HUES64 (cell line): ENCODE measurements around the gene AHCYL2.
"Not testable (repeated sequence)": the region's sequence is repeated elsewhere in the genome, so short reads cannot be mapped to it uniquely, and the experiment has no call there.

Source experiments
- H3K27ac ChIP-seq: 2 replicates; pipeline ENCODE4 v1.7.0; 2013; ENCODE audit warnings: low read depth, low read length, inconsistent platforms
- H3K27me3 ChIP-seq: 2 replicates; pipeline ENCODE4 v1.6.1; 2013; ENCODE audit warnings: mild to moderate bottlenecking, low read length; ENCODE audit not compliant: insufficient read depth
- H3K36me3 ChIP-seq: 2 replicates; pipeline ENCODE4 v1.6.1; 2013; ENCODE audit warnings: mild to moderate bottlenecking, low read length; ENCODE audit not compliant: insufficient read depth
- H3K4me1 ChIP-seq: 2 replicates; pipeline ENCODE4 v1.6.1; 2013; ENCODE audit warnings: mild to moderate bottlenecking, low read length, moderate library complexity; ENCODE audit not compliant: insufficient read depth
- H3K4me3 ChIP-seq: 2 replicates; pipeline ENCODE4 v1.5.1; 2013; ENCODE audit warnings: mild to moderate bottlenecking, low read length, moderate library complexity
- H3K9ac ChIP-seq: 2 replicates; pipeline ENCODE4 v1.6.1; 2013; ENCODE audit warnings: mild to moderate bottlenecking, low read depth, low read length
- H3K9me3 ChIP-seq: 2 replicates; pipeline ENCODE4 v1.6.1; 2013; ENCODE audit warnings: low read depth, low read length; ENCODE audit not compliant: insufficient read depth
- WGBS: fragments of 150-250, 120-280 bp; methylation state at CpG from one replicate; pipeline ENCODE4 v1.1.7; 2013; ENCODE audit warnings: missing lambda C conversion rate; 5-methylcytosine and 5-hydroxymethylcytosine counted together

The AHCYL2 gene

DNA sequence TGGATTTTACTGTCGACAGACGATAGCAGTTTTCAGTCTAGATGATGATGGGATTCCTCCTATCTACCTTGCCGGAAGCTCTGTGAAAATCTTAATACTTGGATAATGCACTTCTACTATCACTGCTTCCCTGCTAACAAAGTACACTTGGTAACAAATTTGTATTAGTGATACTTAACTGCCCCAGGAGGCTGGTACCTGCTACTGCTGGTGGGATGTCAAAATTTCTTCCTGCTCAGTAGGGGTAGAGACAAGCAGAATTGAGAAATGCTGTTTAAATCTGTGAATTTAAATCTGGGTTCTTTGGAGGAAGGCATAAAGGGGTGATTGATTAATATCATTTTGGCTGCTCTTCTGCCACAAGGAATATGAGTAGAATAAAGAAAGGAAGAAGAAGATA lies 109.6 kb downstream of the AHCYL2 start:
- H3K4me3 ChIP-seq, result no peak overlapping the region
- H3K27ac ChIP-seq, result no peak overlapping the region
- H3K9ac ChIP-seq, result no peak overlapping the region
- WGBS, result 93% methylated on average over 3 of the region's 3 CpGs
- no peaks in the 10 kb centered on the region for H3K4me1 ChIP-seq
- H3K9me3 ChIP-seq, result no peaks in the 10 kb centered on the region
- H3K27me3 ChIP-seq, result no peaks in the 10 kb centered on the region
- no peaks in the 10 kb centered on the region for H3K36me3 ChIP-seq

DNA sequence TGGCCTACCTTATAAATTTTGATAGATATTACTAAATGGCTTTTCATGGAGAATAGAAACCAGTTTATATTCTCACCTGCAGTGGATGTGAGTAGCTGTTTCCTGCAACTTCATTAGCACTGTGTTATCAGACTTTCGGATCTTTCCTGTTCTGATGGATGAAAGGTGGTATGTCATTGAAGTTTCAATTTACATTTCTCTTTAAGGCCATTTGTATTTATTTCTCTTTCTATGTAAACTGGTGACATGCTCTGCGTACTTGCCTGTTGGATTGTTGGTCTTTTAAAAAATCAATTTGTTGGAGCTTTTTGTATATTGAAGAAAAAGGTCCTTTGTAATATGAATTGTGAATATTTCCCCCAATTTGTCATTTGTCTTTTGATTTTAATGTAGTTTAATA lies 113.6 kb downstream of the AHCYL2 start:
- WGBS, result 96% methylated on average over 2 of the region's 2 CpGs
- Histone ChIP-seq H3K4me3 (no peak overlapping the region), H3K4me1 (peaks cover 14% of the 10 kb centered on the region), H3K9me3 (no peaks in the 10 kb centered on the region), H3K9ac (no peak overlapping the region), H3K27me3 (no peaks in the 10 kb centered on the region), H3K36me3 (no peaks in the 10 kb centered on the region), H3K27ac (no peak overlapping the region)

DNA sequence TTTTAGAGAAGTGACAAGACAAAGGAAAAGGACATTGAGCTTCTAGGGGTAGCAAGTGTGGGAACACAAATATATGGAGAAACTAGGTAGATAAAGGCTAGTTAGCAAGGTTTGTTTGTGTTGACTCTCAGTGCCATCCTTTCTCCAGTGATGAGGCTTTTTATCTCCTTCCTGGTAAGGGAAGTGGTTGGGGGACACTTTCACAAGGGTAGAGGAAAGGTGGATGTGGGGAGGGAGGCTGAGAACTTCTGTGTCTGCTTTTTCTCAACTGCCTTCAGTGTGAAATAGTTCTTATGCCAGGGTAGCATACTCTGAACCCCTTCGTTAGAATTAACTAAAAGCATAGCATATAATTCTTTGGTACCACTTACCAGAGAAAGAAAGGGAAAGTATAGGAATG lies 116.4 kb downstream of the AHCYL2 start:
- Histone ChIP-seq H3K36me3 (no peaks in the 10 kb centered on the region), H3K4me3 (no peak overlapping the region), H3K9ac (no peak overlapping the region), H3K27ac (no peak overlapping the region), H3K4me1 (peaks cover 14% of the 10 kb centered on the region), H3K9me3 (no peaks in the 10 kb centered on the region), H3K27me3 (no peaks in the 10 kb centered on the region)
- WGBS, result 100% methylated on average over 1 of the region's 1 CpG

DNA sequence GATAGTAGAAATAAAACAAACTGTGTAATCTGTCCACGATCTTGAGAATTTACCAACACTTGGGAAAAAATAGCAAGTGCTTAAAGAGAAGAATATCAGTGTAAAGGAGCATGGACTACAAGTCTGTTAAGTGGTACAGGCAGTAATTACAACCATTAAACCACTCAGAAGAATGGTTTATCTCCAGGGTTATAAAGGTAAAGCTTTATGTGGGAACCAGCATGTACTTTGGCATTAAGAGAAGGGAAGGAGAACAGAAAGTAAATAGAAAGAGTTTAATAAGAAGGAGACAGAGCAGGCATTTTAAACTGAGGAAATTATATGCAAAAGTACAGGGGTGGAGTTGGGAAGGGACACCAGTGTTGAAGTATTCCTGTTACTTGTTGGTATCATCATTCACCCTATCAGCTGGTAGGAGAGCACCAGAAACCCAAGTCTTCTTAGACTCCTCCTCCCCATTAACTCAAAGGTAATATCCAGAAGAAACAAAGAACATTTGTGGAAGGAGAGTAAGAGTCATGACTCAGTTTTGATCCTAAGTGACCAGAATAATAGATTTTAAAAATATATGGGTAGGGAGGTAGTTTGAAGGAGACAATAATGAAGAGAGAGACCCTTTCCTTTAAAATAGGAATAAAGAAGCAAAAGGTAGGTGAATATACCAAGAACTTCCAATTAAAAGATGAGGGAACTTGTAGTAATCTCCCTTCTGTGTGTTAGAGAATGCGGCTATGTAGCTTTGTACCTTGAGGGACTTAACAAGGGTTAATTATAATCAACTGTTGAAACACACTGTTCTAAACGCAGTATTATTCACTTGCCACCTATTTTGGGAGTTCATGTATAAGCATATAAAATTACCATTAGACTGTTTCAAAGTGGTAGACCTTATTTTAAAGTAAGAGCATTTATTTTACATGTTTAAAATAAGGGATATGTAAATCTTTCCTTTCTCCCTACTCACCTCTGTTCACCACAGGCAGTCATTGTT lies 117.3 kb downstream of the AHCYL2 start:
- Histone ChIP-seq H3K9ac (no peak overlapping the region), H3K27ac (no peak overlapping the region), H3K9me3 (no peaks in the 10 kb centered on the region), H3K36me3 (no peaks in the 10 kb centered on the region), H3K4me1 (peaks cover 14% of the 10 kb centered on the region), H3K4me3 (no peak overlapping the region), H3K27me3 (no peaks in the 10 kb centered on the region)
- 90% methylated on average over 2 of the region's 3 CpGs for WGBS

DNA sequence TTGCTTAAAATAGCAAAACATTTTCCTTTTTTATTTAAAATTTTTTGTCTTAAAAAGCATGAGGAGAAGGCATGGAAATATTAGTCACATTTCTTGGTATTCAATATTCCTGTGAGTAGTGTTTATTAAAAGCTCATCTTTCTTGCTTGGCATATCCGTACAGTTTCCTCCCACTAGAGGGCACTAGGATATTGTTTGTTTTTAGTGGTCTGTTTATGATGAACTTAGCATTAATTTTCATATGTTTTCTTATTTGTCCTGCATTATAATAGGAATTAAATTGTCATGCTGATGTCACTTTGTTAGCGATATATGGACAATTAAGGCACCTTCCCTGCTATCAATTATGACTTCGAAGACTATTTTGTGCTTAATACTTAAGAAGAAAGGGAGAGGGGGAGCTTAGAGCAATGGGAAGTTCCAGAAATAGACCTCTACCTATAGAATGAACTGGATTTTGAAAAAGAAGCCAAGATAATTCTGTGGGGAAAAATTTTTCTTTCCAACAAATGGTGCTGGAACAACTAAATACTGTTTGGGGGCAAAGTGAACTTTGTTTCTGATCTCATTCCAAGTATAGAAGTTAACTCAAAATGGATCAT lies 118.4 kb downstream of the AHCYL2 start:
- no peak overlapping the region for H3K9ac ChIP-seq
- 85% methylated on average over 2 of the region's 3 CpGs for WGBS

DNA sequence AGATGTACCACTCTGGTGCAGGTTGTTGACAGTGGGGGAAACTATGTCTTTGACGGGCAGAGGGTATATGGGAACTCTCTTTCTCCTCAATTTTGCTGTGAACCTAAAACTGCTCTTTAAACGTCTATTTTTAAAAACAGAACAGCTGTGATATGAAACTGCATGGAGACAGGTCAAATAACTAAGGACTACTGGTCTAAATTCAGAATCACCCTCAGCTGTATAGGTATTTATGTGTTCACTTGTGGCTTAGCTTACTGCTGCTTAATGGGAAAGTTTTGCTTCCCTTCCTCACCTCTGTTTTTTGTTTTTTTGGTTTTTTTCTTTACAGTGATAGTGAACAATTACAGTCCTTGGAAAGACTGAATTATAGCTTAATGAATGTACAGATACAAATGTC lies 122.5 kb downstream of the AHCYL2 start:
- H3K4me3 ChIP-seq, result no peak overlapping the region
- no peak overlapping the region for H3K27ac ChIP-seq
- WGBS, result 100% methylated on average over 1 of the region's 2 CpGs
- peaks cover 1% of the 10 kb centered on the region; the same call in 1 of the 2 replicates for H3K4me1 ChIP-seq
- no peaks in the 10 kb centered on the region for H3K36me3 ChIP-seq
- H3K9me3 ChIP-seq, result no peaks in the 10 kb centered on the region
- H3K9ac ChIP-seq, result no peak overlapping the region
- H3K27me3 ChIP-seq, result no peaks in the 10 kb centered on the region

More for the DNA sequence above, 118.4 kb downstream of the AHCYL2 start:
- H3K4me3 ChIP-seq, result no peak overlapping the region
- peaks cover 14% of the 10 kb centered on the region for H3K4me1 ChIP-seq
- no peaks in the 10 kb centered on the region for H3K27me3 ChIP-seq
- H3K27ac ChIP-seq, result no peak overlapping the region
- H3K9me3 ChIP-seq, result no peaks in the 10 kb centered on the region
- H3K36me3 ChIP-seq, result no peaks in the 10 kb centered on the region

DNA sequence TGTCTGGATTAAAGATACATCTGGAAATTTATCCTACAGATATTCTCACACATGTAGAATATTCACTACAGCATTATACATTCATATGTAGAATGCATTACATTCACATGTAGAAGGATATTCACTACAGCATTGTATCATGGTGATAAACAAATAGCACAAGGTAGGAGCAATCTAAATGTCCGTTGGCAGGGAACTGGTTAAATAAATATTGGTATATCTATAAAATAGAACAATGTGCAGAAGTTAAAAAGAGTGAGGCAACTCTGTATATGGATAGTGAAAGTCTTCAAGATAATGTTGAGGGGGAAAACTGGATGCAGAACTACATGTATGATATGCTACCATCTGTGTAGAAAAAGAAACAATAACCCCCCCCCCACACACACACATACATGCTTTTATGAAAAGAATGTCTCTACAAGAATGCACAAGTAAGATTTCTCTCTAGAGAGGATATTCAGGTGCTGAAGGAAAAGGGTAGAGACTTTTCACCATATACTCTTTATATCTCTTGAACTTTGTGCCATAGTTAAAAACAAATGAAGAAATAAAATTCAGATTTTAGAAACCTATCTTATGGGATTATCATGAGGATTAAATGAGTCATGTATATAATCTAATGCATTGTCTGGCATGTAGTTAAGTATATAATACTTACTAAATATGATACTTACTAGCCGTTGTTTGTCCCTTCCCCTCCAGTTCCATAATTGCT lies 123.4 kb downstream of the AHCYL2 start:
- Histone ChIP-seq H3K27ac (no peak overlapping the region), H3K9ac (no peak overlapping the region), H3K4me3 (no peak overlapping the region), H3K4me1 (peaks cover under 1% of the 10 kb centered on the region; the same call in 1 of the 2 replicates), H3K36me3 (no peaks in the 10 kb centered on the region), H3K27me3 (no peaks in the 10 kb centered on the region), H3K9me3 (no peaks in the 10 kb centered on the region)
- WGBS, result 83% methylated on average over 2 of the region's 2 CpGs

DNA sequence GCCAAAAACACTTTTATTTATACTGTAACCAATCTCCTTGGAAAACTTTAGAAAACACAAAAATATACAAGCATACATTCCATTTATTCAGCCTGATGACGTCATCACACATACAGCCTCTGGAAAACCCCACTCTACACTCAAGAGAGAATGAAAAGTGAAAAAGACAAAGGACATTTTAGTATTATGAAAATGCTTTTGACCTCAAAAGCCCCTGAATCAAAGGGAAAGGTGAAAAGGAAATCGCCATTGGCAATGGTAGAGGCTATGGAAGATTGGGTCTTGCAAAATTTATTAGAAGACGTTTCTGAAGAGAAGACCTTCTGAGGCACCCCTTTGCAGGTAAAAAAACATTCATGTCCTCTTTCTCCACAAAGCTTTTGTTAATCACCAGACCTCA lies 126.5 kb downstream of the AHCYL2 start:
- Histone ChIP-seq H3K9ac (no peak overlapping the region), H3K4me1 (peaks cover 6% of the 10 kb centered on the region; the same call in 1 of the 2 replicates), H3K27me3 (no peaks in the 10 kb centered on the region), H3K36me3 (no peaks in the 10 kb centered on the region), H3K4me3 (no peak overlapping the region), H3K27ac (no peak overlapping the region), H3K9me3 (no peaks in the 10 kb centered on the region)
- WGBS, result 87% methylated on average over 3 of the region's 3 CpGs

DNA sequence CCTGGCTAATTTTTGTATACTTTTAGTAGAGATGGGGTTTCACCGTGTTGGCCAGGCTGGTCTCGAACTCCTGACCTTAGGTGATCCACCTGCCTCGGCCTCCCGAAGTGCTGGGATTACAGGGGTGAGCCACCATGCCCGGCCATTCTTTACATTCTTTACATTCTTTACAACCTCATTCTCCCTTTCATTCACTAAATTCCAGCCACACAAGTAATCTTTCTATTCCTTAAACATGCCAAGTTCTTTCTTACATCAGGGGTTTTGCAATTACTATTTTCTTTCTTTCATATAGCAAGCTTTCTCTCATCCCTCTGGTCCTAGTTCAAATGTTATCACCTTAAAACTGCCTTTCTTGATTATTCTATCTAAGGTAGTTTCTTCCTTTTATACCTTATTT lies 128.3 kb downstream of the AHCYL2 start:
- not testable (repeated sequence) for H3K4me3 ChIP-seq, H3K4me1 ChIP-seq, H3K27me3 ChIP-seq, H3K36me3 ChIP-seq, H3K9me3 ChIP-seq, H3K27ac ChIP-seq, H3K9ac ChIP-seq
- 89% methylated on average over 5 of the region's 5 CpGs for WGBS

DNA sequence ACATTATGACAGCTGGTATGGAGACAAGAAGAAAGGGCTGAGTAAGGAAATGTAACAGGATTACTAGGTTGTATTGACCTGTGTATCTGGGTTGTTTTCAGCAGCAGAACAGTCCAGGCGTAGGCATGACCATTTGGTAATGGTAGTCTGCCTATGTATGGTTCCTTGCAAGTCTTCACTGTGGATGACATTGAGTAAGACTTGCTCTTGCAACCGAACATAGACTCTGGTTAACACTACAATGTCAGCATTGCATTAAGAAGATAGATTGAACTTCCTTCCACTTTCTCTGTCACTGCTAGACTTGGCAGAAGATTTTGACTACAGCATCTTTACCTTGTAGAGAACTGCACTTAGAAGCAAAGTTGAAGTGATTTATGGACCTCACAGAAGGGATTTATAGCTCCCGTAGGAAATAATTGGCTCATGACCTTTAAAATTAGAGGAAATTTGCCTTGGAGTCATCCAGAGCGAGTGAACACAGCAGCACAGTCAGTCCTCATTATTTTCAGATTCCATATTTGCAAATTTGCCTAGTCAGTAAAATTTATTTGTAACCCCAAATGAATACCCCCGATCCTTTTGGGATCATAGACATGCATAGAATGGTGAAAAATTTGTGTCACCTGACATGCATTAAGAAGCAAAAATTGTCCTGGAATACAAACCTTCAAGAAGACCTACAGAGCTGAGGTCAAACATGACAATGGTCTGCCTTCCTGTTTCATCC lies 129.8 kb downstream of the AHCYL2 start:
- Histone ChIP-seq H3K9me3 (no peaks in the 10 kb centered on the region), H3K9ac (no peak overlapping the region), H3K27ac (no peak overlapping the region), H3K36me3 (no peaks in the 10 kb centered on the region), H3K4me1 (peaks cover 6% of the 10 kb centered on the region; the same call in 1 of the 2 replicates), H3K4me3 (no peak overlapping the region), H3K27me3 (no peaks in the 10 kb centered on the region)
- WGBS, result 91% methylated on average over 5 of the region's 5 CpGs
